ENCODE results near the gene HIF1A.

DNA sequence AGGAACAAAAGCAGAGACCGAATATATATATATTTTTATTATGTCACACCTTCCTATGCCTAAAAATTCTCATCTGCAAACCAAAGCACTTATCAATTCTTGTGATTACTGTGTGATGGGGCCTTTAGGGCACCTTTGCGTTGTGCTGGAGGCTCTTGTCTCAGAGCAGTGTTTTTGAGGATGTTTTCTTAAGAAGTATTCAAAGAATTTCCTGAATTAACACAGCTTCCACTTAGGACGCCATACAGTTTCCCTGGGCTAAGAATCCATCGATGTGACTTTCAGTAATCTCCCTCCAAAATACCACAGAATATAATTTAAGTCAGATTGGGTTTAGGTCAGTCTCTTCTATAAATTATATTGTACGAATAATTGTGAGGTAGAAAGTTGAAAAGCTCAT, 22.0 kb upstream of the HIF1A start:
- TF ChIP-seq, protein P1, sequence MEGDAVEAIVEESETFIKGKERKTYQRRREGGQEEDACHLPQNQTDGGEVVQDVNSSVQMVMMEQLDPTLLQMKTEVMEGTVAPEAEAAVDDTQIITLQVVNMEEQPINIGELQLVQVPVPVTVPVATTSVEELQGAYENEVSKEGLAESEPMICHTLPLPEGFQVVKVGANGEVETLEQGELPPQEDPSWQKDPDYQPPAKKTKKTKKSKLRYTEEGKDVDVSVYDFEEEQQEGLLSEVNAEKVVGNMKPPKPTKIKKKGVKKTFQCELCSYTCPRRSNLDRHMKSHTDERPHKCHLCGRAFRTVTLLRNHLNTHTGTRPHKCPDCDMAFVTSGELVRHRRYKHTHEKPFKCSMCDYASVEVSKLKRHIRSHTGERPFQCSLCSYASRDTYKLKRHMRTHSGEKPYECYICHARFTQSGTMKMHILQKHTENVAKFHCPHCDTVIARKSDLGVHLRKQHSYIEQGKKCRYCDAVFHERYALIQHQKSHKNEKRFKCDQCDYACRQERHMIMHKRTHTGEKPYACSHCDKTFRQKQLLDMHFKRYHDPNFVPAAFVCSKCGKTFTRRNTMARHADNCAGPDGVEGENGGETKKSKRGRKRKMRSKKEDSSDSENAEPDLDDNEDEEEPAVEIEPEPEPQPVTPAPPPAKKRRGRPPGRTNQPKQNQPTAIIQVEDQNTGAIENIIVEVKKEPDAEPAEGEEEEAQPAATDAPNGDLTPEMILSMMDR (IDR thresholded peaks at IDR 0.05 in 8 of 11, conservative IDR thresholded peaks at IDR 0.05 in 3 of 11): no peak
- TF ChIP-seq POLR2A (IDR thresholded peaks at IDR 0.05): no peak
- no peak for TF ChIP-seq POLR2AphosphoS5 (IDR thresholded peaks at IDR 0.05)

Measured in spleen (tissue), 7 donors.